GM12878 (cell line): Measurements from ENCODE around the gene NUDT13. TPM values are rescaled to one million over a fixed set of nuclear protein-coding genes. Genes with fewer than 3 reads are reported as not detected.

Experiments used
- CBFB ChIP-seq: IDR thresholded peaks from 2 replicates; pipeline ENCODE4 v1.6.1; 2016; ENCODE audit warnings: antibody characterized with exemption, low read depth
- CHD2 ChIP-seq: IDR thresholded peaks from 2 replicates; pipeline ENCODE4 v1.6.1; 2011; ENCODE audit warnings: low read depth, low read length, improper control_type of control experiment, borderline replicate concordance
- CREM ChIP-seq: IDR thresholded peaks from 2 replicates; pipeline ENCODE4 v1.6.1; 2014; ENCODE audit warnings: antibody characterized with exemption, low read depth
- EP300 ChIP-seq, 2 experiments: fragments of 150-350 bp in 1 of 2; IDR thresholded peaks; 2 replicates each; pipeline ENCODE4 v1.6.1; 2011 to 2012; ENCODE audit warnings: low read depth in 2 of 2, low read length in 2 of 2, borderline replicate concordance in 1 of 2, improper control_type of control experiment in 1 of 2, inconsistent platforms in 1 of 2; ENCODE audit not compliant: control insufficient read depth in 1 of 2
- ETV6 ChIP-seq, 2 experiments: fragments of 450-650 bp in 1 of 2; IDR thresholded peaks in 1 of 2; conservative IDR thresholded peaks in 1 of 2; 2 replicates each; pipeline ENCODE4 v1.6.1; 2014; ENCODE audit warnings: antibody characterized with exemption in 1 of 2, borderline replicate concordance in 1 of 2, low read depth in 1 of 2, mild to moderate bottlenecking in 1 of 2, moderate library complexity in 1 of 2
- EZH2 ChIP-seq: IDR thresholded peaks from 2 replicates; pipeline ENCODE4 v1.6.1; 2012; ENCODE audit warnings: low read depth, mild to moderate bottlenecking, control low read depth, inconsistent platforms, low read length, borderline replicate concordance; ENCODE audit not compliant: control insufficient read depth
- FOXM1 ChIP-seq: IDR thresholded peaks from 2 replicates; pipeline ENCODE4 v1.6.1; 2012; ENCODE audit warnings: low read depth, mild to moderate bottlenecking, inconsistent platforms, low read length, moderate library complexity
- HDAC2 ChIP-seq: fragments of 200-600 bp; sonication (generic); IDR thresholded peaks from 2 replicates; pipeline ENCODE4 v1.6.1; 2017
- HDGF ChIP-seq: fragments of 450-650 bp; IDR thresholded peaks from 2 replicates; pipeline ENCODE4 v1.6.1; 2016; ENCODE audit warnings: antibody characterized with exemption
- IKZF1 ChIP-seq: fragments of 450-650 bp; conservative IDR thresholded peaks from 2 replicates; pipeline ENCODE4 v1.6.1; 2017; ENCODE audit warnings: antibody characterized with exemption, mild to moderate bottlenecking
- KAT2A ChIP-seq: conservative IDR thresholded peaks from 2 replicates; pipeline ENCODE4 v1.6.1; 2011; ENCODE audit warnings: low read depth, low read length; ENCODE audit not compliant: control insufficient read depth
- KDM1A ChIP-seq: fragments of 200-600 bp; sonication (generic); IDR thresholded peaks from 2 replicates; pipeline ENCODE4 v1.6.1; 2016; ENCODE audit warnings: borderline replicate concordance
- RCOR1 ChIP-seq: conservative IDR thresholded peaks from 2 replicates; pipeline ENCODE4 v1.6.1; 2012; ENCODE audit warnings: low read depth, low read length, improper control_type of control experiment
- SIN3A ChIP-seq: IDR thresholded peaks from 2 replicates; pipeline ENCODE4 v1.6.1; 2012; ENCODE audit warnings: low read depth, low read length, improper control_type of control experiment
- TCF12 ChIP-seq: IDR thresholded peaks from 2 replicates; pipeline ENCODE4 v1.6.1; 2011; ENCODE audit warnings: low read depth, mild to moderate bottlenecking, low read length
- TCF3 ChIP-seq: IDR thresholded peaks from 2 replicates; pipeline ENCODE4 v1.6.1; 2012; ENCODE audit warnings: low read depth, mild to moderate bottlenecking, low read length, borderline replicate concordance; ENCODE audit not compliant: insufficient read depth
- YBX1 ChIP-seq: fragments of 450-650 bp; IDR thresholded peaks from 2 replicates; pipeline ENCODE4 v1.6.1; 2016; ENCODE audit warnings: antibody characterized with exemption
- polyA plus RNA-seq, 11 experiments: library from polyadenylated mRNA; depleted of rRNA in 4 of 11; unstranded in 6 of 11; stranded (reverse) in 5 of 11; fragments of >200 nt; fragmentation: Nextera tagmentation in 4 of 11; fragmentation: Illumina TruSeq in 1 of 11; extraction: Ambion mirVana in 4 of 11; extraction: Trizol in 1 of 11; gene quantifications; 1 replicate in 1 of 11; 2 replicates in 10 of 11; pipeline versions ENCODE4 v1.2.1 to v1.2.3, GENCODE V29; 2011 to 2016; ENCODE audit warnings: inconsistent platforms in 2 of 11, missing spikeins in 2 of 11, low read depth in 1 of 11
- total RNA-seq, 4 experiments: library from RNA; depleted of rRNA in 3 of 4; stranded (reverse); fragments of >200 nt in 3 of 4; fragmentation: Illumina TruSeq in 1 of 4; extraction: Trizol in 1 of 4; gene quantifications; 2 replicates each; pipeline versions ENCODE4 v1.2.1 to v1.2.3, GENCODE V29; 2013 to 2021
- TF ChIP-seq, protein P1 (sequence below): fragments of 450-650 bp; IDR thresholded peaks from 2 replicates; pipeline ENCODE4 v1.6.1; 2017; ENCODE audit warnings: mild to moderate bottlenecking, moderate library complexity
- TF ChIP-seq, protein P2 (sequence below): fragments of 450-650 bp; IDR thresholded peaks from 2 replicates; pipeline ENCODE4 v1.6.1; 2017; ENCODE audit warnings: antibody characterized with exemption, mild to moderate bottlenecking, moderate library complexity
- TF ChIP-seq, protein P3 (sequence below): fragments of 450-650 bp; IDR thresholded peaks from 2 replicates; pipeline ENCODE4 v1.6.1; 2016; ENCODE audit warnings: mild to moderate bottlenecking
- TF ChIP-seq, protein P4 (sequence below): fragments of 450-650 bp; IDR thresholded peaks from 2 replicates; pipeline ENCODE4 v1.6.1; 2016; ENCODE audit warnings: mild to moderate bottlenecking

Gene NUDT13
- total and polyA plus RNA-seq, 10 of the 15 experiments (the other 5 are each of a cell fraction or from before 2014, with no cell fraction given): 0.72 to 6.1 (median 1.9) TPM

DNA sequence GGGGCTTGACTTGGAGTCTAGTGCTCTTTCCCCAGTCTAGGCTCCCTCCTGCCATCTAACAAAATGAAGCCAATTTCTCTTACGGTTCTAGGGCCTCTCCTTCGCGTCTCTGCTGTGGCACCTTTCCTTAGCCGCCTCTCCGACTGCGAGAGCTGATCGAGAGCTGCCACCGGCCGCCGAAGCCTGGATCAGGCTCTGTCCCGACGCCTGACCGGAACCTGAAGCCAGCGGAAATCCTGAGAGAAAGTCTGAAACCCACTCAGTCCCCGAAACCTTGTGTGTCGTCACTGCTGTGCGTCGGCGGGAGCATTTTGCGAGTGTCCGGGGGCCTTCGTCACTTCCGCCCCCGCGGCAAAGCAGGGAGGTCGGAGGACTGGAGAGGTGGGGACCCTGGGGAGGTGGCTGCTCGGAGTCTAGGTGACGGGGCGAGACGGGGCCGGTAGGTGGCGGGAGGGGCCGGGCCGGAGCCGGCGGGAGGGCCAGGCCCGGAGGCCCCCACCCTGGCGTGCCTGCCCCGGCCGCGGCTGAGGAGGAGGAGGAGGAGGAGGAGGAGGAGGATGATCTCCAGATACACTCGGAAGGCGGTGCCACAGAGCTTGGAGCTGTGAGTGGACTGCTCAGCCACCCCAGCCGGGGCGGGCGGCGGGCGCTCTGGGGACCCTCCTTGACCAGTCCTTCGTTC is 57.7 kb downstream of the NUDT13 start, which contains the start of the genes ECD and FAM149B1 (continued):
- TF ChIP-seq, protein P1, sequence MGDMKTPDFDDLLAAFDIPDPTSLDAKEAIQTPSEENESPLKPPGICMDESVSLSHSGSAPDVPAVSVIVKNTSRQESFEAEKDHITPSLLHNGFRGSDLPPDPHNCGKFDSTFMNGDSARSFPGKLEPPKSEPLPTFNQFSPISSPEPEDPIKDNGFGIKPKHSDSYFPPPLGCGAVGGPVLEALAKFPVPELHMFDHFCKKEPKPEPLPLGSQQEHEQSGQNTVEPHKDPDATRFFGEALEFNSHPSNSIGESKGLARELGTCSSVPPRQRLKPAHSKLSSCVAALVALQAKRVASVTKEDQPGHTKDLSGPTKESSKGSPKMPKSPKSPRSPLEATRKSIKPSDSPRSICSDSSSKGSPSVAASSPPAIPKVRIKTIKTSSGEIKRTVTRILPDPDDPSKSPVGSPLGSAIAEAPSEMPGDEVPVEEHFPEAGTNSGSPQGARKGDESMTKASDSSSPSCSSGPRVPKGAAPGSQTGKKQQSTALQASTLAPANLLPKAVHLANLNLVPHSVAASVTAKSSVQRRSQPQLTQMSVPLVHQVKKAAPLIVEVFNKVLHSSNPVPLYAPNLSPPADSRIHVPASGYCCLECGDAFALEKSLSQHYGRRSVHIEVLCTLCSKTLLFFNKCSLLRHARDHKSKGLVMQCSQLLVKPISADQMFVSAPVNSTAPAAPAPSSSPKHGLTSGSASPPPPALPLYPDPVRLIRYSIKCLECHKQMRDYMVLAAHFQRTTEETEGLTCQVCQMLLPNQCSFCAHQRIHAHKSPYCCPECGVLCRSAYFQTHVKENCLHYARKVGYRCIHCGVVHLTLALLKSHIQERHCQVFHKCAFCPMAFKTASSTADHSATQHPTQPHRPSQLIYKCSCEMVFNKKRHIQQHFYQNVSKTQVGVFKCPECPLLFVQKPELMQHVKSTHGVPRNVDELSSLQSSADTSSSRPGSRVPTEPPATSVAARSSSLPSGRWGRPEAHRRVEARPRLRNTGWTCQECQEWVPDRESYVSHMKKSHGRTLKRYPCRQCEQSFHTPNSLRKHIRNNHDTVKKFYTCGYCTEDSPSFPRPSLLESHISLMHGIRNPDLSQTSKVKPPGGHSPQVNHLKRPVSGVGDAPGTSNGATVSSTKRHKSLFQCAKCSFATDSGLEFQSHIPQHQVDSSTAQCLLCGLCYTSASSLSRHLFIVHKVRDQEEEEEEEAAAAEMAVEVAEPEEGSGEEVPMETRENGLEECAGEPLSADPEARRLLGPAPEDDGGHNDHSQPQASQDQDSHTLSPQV: peak; percentile 79; the same call in 1 of the 2 replicates
- TF ChIP-seq ETV6 (conservative IDR thresholded peaks at IDR 0.05 in 1 of 2, IDR thresholded peaks at IDR 0.05 in 1 of 2; ENCODE audit: borderline replicate concordance in 1 of 2, low read depth in 1 of 2): no peak
- no peak for TF ChIP-seq RCOR1
- peak; percentile 67 for TF ChIP-seq CHD2
- TF ChIP-seq EZH2: no peak
- TF ChIP-seq CREM: peak; percentile 100
- peak in 1 of 2 experiments; percentile 37; a peak in 1 of 4 replicates for TF ChIP-seq EP300 (IDR thresholded peaks at IDR 0.05; ENCODE audit: borderline replicate concordance in 1 of 2, control insufficient read depth in 1 of 2, low read depth in 2 of 2, low read length in 2 of 2)
- TF ChIP-seq, protein P2, sequence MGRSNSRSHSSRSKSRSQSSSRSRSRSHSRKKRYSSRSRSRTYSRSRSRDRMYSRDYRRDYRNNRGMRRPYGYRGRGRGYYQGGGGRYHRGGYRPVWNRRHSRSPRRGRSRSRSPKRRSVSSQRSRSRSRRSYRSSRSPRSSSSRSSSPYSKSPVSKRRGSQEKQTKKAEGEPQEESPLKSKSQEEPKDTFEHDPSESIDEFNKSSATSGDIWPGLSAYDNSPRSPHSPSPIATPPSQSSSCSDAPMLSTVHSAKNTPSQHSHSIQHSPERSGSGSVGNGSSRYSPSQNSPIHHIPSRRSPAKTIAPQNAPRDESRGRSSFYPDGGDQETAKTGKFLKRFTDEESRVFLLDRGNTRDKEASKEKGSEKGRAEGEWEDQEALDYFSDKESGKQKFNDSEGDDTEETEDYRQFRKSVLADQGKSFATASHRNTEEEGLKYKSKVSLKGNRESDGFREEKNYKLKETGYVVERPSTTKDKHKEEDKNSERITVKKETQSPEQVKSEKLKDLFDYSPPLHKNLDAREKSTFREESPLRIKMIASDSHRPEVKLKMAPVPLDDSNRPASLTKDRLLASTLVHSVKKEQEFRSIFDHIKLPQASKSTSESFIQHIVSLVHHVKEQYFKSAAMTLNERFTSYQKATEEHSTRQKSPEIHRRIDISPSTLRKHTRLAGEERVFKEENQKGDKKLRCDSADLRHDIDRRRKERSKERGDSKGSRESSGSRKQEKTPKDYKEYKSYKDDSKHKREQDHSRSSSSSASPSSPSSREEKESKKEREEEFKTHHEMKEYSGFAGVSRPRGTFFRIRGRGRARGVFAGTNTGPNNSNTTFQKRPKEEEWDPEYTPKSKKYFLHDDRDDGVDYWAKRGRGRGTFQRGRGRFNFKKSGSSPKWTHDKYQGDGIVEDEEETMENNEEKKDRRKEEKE: no peak
- no peak for TF ChIP-seq HDGF
- peak; percentile 9; the same call in 1 of the 2 replicates for TF ChIP-seq TCF12
- TF ChIP-seq, protein P3, sequence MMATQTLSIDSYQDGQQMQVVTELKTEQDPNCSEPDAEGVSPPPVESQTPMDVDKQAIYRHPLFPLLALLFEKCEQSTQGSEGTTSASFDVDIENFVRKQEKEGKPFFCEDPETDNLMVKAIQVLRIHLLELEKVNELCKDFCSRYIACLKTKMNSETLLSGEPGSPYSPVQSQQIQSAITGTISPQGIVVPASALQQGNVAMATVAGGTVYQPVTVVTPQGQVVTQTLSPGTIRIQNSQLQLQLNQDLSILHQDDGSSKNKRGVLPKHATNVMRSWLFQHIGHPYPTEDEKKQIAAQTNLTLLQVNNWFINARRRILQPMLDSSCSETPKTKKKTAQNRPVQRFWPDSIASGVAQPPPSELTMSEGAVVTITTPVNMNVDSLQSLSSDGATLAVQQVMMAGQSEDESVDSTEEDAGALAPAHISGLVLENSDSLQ: no peak
- peak; percentile 79 for TF ChIP-seq SIN3A
- no peak; the same call in 1 of the 2 replicates for TF ChIP-seq HDAC2
- TF ChIP-seq FOXM1: no peak
- TF ChIP-seq YBX1: no peak
- TF ChIP-seq IKZF1: peak; percentile 93
- peak; percentile 64; the same call in 1 of the 2 replicates for TF ChIP-seq CBFB
- TF ChIP-seq TCF3: no peak
- TF ChIP-seq, protein P4, sequence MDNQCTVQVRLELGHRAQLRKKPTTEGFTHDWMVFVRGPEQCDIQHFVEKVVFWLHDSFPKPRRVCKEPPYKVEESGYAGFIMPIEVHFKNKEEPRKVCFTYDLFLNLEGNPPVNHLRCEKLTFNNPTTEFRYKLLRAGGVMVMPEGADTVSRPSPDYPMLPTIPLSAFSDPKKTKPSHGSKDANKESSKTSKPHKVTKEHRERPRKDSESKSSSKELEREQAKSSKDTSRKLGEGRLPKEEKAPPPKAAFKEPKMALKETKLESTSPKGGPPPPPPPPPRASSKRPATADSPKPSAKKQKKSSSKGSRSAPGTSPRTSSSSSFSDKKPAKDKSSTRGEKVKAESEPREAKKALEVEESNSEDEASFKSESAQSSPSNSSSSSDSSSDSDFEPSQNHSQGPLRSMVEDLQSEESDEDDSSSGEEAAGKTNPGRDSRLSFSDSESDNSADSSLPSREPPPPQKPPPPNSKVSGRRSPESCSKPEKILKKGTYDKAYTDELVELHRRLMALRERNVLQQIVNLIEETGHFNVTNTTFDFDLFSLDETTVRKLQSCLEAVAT: peak; percentile 48
- TF ChIP-seq KDM1A: no peak
- no peak for TF ChIP-seq KAT2A
